Testis (tissue), 3 donors: ENCODE data around the gene CPEB1. TPM values are rescaled to one million over a fixed set of nuclear protein-coding genes. Genes with fewer than 3 reads are reported as not detected.

ENCODE experiments used
- DNase-seq: peaks from one replicate; pipeline ENCODE4 v3.0.0-alpha.2; 2019
- H3K27ac ChIP-seq, 2 donors: fragments of 200-600 bp; sonication (generic); one replicate each; pipeline ENCODE4 v1.5.1; 2019
- H3K27me3 ChIP-seq: fragments of 200-600 bp; sonication (generic); one replicate; pipeline ENCODE4 v1.5.1; 2019
- H3K36me3 ChIP-seq: fragments of 200-600 bp; sonication (generic); one replicate; pipeline ENCODE4 v1.5.1; 2017; ENCODE audit warnings: low read depth; ENCODE audit errors: missing control alignments
- H3K4me1 ChIP-seq: fragments of 200-600 bp; sonication (generic); one replicate; pipeline ENCODE4 v1.5.1; 2019
- H3K4me3 ChIP-seq, 2 donors: fragments of 200-600 bp; sonication (generic); one replicate each; pipeline ENCODE4 v1.5.1; 2017 to 2019
- H3K9me3 ChIP-seq: fragments of 200-600 bp; sonication (generic); one replicate; pipeline ENCODE4 v1.5.1; 2017
- CTCF ChIP-seq, 3 experiments: fragments of 450-650 bp in 2 of 3; fragments of 200-600 bp in 1 of 3; sonication (generic) in 1 of 3; IDR thresholded peaks; one replicate each; pipeline ENCODE4 v1.5.1; 2016 to 2019; ENCODE audit warnings: antibody characterized with exemption in 3 of 3, mild to moderate bottlenecking in 2 of 3, moderate library complexity in 1 of 3
- POLR2A ChIP-seq: fragments of 450-650 bp; IDR thresholded peaks from one replicate; pipeline ENCODE4 v1.6.1; 2017; ENCODE audit warnings: antibody characterized with exemption, mild to moderate bottlenecking, moderate library complexity
- WGBS, 2 donors: methylation state at CpG; one replicate each; pipeline ENCODE4 v1.1.5; 2018; 5-methylcytosine and 5-hydroxymethylcytosine counted together
- intact Hi-C: fragments of 100-400 bp; cut with DNase I; formaldehyde crosslinking; loops from one replicate; pipeline ENCODE4 v1.15.1; 2023; ENCODE audit warnings: low total_unique reads
- polyA plus RNA-seq: library from polyadenylated mRNA; stranded (reverse); fragments of 350-450 nt; fragmentation: Illumina TruSeq; extraction: RNeasy Lipid Tissue Mini Kit (QIAGEN cat#74804); gene quantifications from one replicate; pipeline ENCODE4 v1.2.3, GENCODE V29; 2014; ENCODE audit warnings: low read depth, low replicate concordance; ENCODE audit not compliant: insufficient read depth
- total RNA-seq, 2 donors: library from RNA; depleted of rRNA; stranded (reverse); fragments of >200 nt; gene quantifications; one replicate each; pipeline ENCODE4 v1.2.3, GENCODE V29; 2016

The CPEB1 gene
- total and polyA plus RNA-seq, 3 donors from 2014 or later, result 60.8 to 89.1 (median 74.3) TPM

GRCh38 chr15:82540984-82541431, 106.2 kb downstream of the CPEB1 start:
- Histone ChIP-seq H3K4me1 (peaks cover 15% of the 10 kb centered on the region), H3K36me3 (no peaks in the 10 kb centered on the region), H3K4me3 (peak overlapping the region; percentile 93 to 94), H3K27ac (peak overlapping the region; percentile 87 to 90), H3K27me3 (no peaks in the 10 kb centered on the region), H3K9me3 (no peaks in the 10 kb centered on the region)
- intact Hi-C loops, result no loop called here
- 12 to 15% methylated on average over 11 of the region's 11 CpGs for WGBS, 2 donors
- peak; percentile 31 for DNase-seq
- TF ChIP-seq POLR2A (no peak), CTCF (IDR thresholded peaks at IDR 0.05) (no peak)

GRCh38 chr15:82540055-82540983, 106.8 kb downstream of the CPEB1 start, which contains the start of gene RPS17:
Gene RPS17 (minus strand): TSS chr15:82540457. CDS start chr15:82540428, 29 bp downstream.
- H3K27me3 ChIP-seq, result no peaks in the 10 kb centered on the region
- WGBS, 2 donors, result 1 to 2% methylated on average over 22 to 53 of the region's 81 CpGs
- intact Hi-C loops, result no loop called here

GRCh38 chr15:82539691-82540054, 107.5 kb downstream of the CPEB1 start:
- DNase-seq, result peak; percentile 28
- intact Hi-C loops, result no loop called here
- TF ChIP-seq POLR2A, result no peak
- no peak for TF ChIP-seq CTCF (IDR thresholded peaks at IDR 0.05)
- no peaks in the 10 kb centered on the region for H3K9me3 ChIP-seq
- no peaks in the 10 kb centered on the region for H3K36me3 ChIP-seq
- H3K27me3 ChIP-seq, result no peaks in the 10 kb centered on the region
- H3K4me3 ChIP-seq, result peak overlapping the region; percentile 93 to 94
- peaks cover 15% of the 10 kb centered on the region for H3K4me1 ChIP-seq
- H3K27ac ChIP-seq, result peak overlapping the region; percentile 6 to 90
- WGBS, 2 donors, result 0 to 1% methylated on average over 7 to 23 of the region's 23 CpGs

More at GRCh38 chr15:82540055-82540983, 106.8 kb downstream of the CPEB1 start, which contains the start of gene RPS17:
- H3K4me3 ChIP-seq, result peak within 1 kb of the TSS; percentile 93 to 94
- no peak for TF ChIP-seq POLR2A
- peak; percentile 99 for TF ChIP-seq CTCF (IDR thresholded peaks at IDR 0.05)
- no peaks in the 10 kb centered on the region for H3K36me3 ChIP-seq
- peak; percentile 97 for DNase-seq
- peak within 1 kb of the TSS; percentile 87 to 90 for H3K27ac ChIP-seq
- H3K4me1 ChIP-seq, result peaks cover 15% of the 10 kb centered on the region
- H3K9me3 ChIP-seq, result no peaks in the 10 kb centered on the region

- Histone ChIP-seq H3K27ac (peak overlapping the region; percentile 6 to 90), H3K9me3 (no peaks in the 10 kb centered on the region), H3K4me1 (peaks cover 15% of the 10 kb centered on the region), H3K27me3 (no peaks in the 10 kb centered on the region), H3K4me3 (peak overlapping the region; percentile 93 to 94), H3K36me3 (no peaks in the 10 kb centered on the region)
- intact Hi-C loops, result no loop called here
- no peak for TF ChIP-seq CTCF (IDR thresholded peaks at IDR 0.05)
- no peak for TF ChIP-seq POLR2A
- DNase-seq, result no peak
- WGBS, 2 donors, result 12 to 13% methylated on average over 28 of the region's 28 CpGs
These were observed 108.0 kb downstream of the CPEB1 start for GRCh38 chr15:82538961-82539690.
